ENCODE results near the gene CNTN5.

DNA sequence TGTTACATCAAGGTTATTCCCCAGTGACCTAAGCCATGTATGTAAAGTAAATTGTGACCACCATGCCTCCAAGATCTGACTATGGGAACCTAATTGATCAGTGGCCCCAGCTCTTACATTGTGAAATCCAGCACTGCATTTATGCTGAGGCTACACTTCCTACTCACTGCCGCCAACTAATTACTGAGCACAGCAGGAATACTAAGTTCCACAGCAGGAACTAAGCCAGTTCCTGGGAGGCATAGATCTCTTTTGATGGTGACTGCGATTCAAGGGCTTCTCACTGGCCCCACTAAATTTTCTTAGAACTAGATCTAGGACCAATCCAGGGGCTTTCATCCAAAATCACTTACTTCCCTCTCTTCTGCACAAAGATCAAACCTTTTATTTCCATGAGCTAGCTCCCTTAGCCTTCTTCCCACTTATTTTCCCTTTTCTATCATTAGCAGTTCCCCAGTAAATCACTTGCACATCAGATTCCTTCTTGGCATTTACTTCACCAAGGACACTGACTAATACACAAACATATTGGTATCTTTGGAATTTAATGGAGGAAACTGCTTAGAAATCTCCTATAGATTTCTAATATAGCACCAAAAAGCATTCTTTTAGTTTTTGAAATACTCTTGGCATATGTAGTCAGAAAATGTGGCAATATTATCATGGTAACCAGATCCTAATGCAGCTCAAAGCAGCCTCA is 46.0 kb downstream of the CNTN5 start:
- TF ChIP-seq, protein P1, sequence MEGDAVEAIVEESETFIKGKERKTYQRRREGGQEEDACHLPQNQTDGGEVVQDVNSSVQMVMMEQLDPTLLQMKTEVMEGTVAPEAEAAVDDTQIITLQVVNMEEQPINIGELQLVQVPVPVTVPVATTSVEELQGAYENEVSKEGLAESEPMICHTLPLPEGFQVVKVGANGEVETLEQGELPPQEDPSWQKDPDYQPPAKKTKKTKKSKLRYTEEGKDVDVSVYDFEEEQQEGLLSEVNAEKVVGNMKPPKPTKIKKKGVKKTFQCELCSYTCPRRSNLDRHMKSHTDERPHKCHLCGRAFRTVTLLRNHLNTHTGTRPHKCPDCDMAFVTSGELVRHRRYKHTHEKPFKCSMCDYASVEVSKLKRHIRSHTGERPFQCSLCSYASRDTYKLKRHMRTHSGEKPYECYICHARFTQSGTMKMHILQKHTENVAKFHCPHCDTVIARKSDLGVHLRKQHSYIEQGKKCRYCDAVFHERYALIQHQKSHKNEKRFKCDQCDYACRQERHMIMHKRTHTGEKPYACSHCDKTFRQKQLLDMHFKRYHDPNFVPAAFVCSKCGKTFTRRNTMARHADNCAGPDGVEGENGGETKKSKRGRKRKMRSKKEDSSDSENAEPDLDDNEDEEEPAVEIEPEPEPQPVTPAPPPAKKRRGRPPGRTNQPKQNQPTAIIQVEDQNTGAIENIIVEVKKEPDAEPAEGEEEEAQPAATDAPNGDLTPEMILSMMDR (IDR thresholded peaks at IDR 0.05) = no peak
- TF ChIP-seq POLR2A (IDR thresholded peaks at IDR 0.05) = no peak

Measured in esophagus squamous epithelium (tissue), 4 donors.